ENCODE data around the gene THBS2.

THBS2 gene

GRCh38 chr6:169176361-169176991 lies 77.2 kb downstream of the THBS2 start:
- H3K27me3 ChIP-seq (ENCODE audit: insufficient read depth, low read length, poor library complexity, severe bottlenecking), result no peaks in the 10 kb centered on the region
- no peak overlapping the region for H3K4me2 ChIP-seq (ENCODE audit: low read depth, low read length, poor library complexity, severe bottlenecking)
- no peaks in the 10 kb centered on the region for H3K79me2 ChIP-seq (ENCODE audit: insufficient read depth, low read length)
- TF ChIP-seq EZH2phosphoT487 (IDR thresholded peaks at IDR 0.05; ENCODE audit: borderline replicate concordance) (no peak), CTCF (conservative IDR thresholded peaks at IDR 0.05; ENCODE audit: low read length) (no peak)
- H3F3A ChIP-seq (ENCODE audit: low read depth), result no peaks in the 10 kb centered on the region
- H2AFZ ChIP-seq (ENCODE audit: low read length), result no peak overlapping the region
- no peaks in the 10 kb centered on the region for H3K9me2 ChIP-seq (replicated peaks; ENCODE audit: low read depth, low read length)
- no peak overlapping the region for H3K9ac ChIP-seq (ENCODE audit: low read depth, low read length, poor library complexity, severe bottlenecking)
- H3K4me1 ChIP-seq (ENCODE audit: insufficient read depth, low read length, poor library complexity, severe bottlenecking), result no peaks in the 10 kb centered on the region
- H3K9me3 ChIP-seq (ENCODE audit: insufficient read depth, low read depth, low read length), result peaks cover 8% of the 10 kb centered on the region; the same call in 1 of the 2 replicates
- no peaks in the 10 kb centered on the region for H3K36me3 ChIP-seq (ENCODE audit: insufficient read depth, low read length)
- H4K20me1 ChIP-seq (ENCODE audit: insufficient read depth, low read length, poor library complexity, severe bottlenecking), result no peaks in the 10 kb centered on the region
- no peak overlapping the region for H3K4me3 ChIP-seq (ENCODE audit: low read length, poor library complexity, severe bottlenecking)

- no peak overlapping the region for H3K4me2 ChIP-seq (ENCODE audit: low read depth, low read length, poor library complexity, severe bottlenecking)
These were observed 78.2 kb downstream of the THBS2 start for GRCh38 chr6:169175360-169175887.

GRCh38 chr6:169174516-169175359 lies 78.9 kb downstream of the THBS2 start:
- no peaks in the 10 kb centered on the region for H3K4me1 ChIP-seq (ENCODE audit: insufficient read depth, low read length, poor library complexity, severe bottlenecking)
- no peaks in the 10 kb centered on the region for H3K79me2 ChIP-seq (ENCODE audit: insufficient read depth, low read length)
- no peaks in the 10 kb centered on the region for H3K27me3 ChIP-seq (ENCODE audit: insufficient read depth, low read length, poor library complexity, severe bottlenecking)
- H4K20me1 ChIP-seq (ENCODE audit: insufficient read depth, low read length, poor library complexity, severe bottlenecking), result no peaks in the 10 kb centered on the region
- H3K4me2 ChIP-seq (ENCODE audit: low read depth, low read length, poor library complexity, severe bottlenecking), result no peak overlapping the region
- H2AFZ ChIP-seq (ENCODE audit: low read length), result no peak overlapping the region
- no peak overlapping the region for H3K4me3 ChIP-seq (ENCODE audit: low read length, poor library complexity, severe bottlenecking)
- no peaks in the 10 kb centered on the region for H3K9me2 ChIP-seq (replicated peaks; ENCODE audit: low read depth, low read length)
- H3K36me3 ChIP-seq (ENCODE audit: insufficient read depth, low read length), result no peaks in the 10 kb centered on the region
- TF ChIP-seq EZH2phosphoT487 (IDR thresholded peaks at IDR 0.05; ENCODE audit: borderline replicate concordance) (no peak), CTCF (conservative IDR thresholded peaks at IDR 0.05; ENCODE audit: low read length) (no peak)
- no peaks in the 10 kb centered on the region for H3F3A ChIP-seq (ENCODE audit: low read depth)
- H3K9ac ChIP-seq (ENCODE audit: low read depth, low read length, poor library complexity, severe bottlenecking), result no peak overlapping the region
- H3K9me3 ChIP-seq (ENCODE audit: insufficient read depth, low read depth, low read length), result peaks cover 20% of the 10 kb centered on the region; the same call in 1 of the 2 replicates

More at GRCh38 chr6:169175360-169175887, 78.2 kb downstream of the THBS2 start:
- H4K20me1 ChIP-seq (ENCODE audit: insufficient read depth, low read length, poor library complexity, severe bottlenecking), result no peaks in the 10 kb centered on the region
- H3K9me3 ChIP-seq (ENCODE audit: insufficient read depth, low read depth, low read length), result peaks cover 15% of the 10 kb centered on the region; the same call in 1 of the 2 replicates
- no peaks in the 10 kb centered on the region for H3K79me2 ChIP-seq (ENCODE audit: insufficient read depth, low read length)
- no peak overlapping the region for H3K9ac ChIP-seq (ENCODE audit: low read depth, low read length, poor library complexity, severe bottlenecking)
- no peaks in the 10 kb centered on the region for H3K36me3 ChIP-seq (ENCODE audit: insufficient read depth, low read length)
- H3K9me2 ChIP-seq (replicated peaks; ENCODE audit: low read depth, low read length), result no peaks in the 10 kb centered on the region
- H3F3A ChIP-seq (ENCODE audit: low read depth), result no peaks in the 10 kb centered on the region
- no peaks in the 10 kb centered on the region for H3K4me1 ChIP-seq (ENCODE audit: insufficient read depth, low read length, poor library complexity, severe bottlenecking)
- TF ChIP-seq EZH2phosphoT487 (IDR thresholded peaks at IDR 0.05; ENCODE audit: borderline replicate concordance) (no peak), CTCF (conservative IDR thresholded peaks at IDR 0.05; ENCODE audit: low read length) (no peak)
- H2AFZ ChIP-seq (ENCODE audit: low read length), result no peak overlapping the region
- no peak overlapping the region for H3K4me3 ChIP-seq (ENCODE audit: low read length, poor library complexity, severe bottlenecking)
- no peaks in the 10 kb centered on the region for H3K27me3 ChIP-seq (ENCODE audit: insufficient read depth, low read length, poor library complexity, severe bottlenecking)
